GM23338 (cell line): ENCODE measurements around the gene THSD7A. TPM values are rescaled to one million over a fixed set of nuclear protein-coding genes. Genes with fewer than 3 reads are reported as not detected.
"Not testable (repeated sequence)": the region's sequence is repeated elsewhere in the genome, so short reads cannot be mapped to it uniquely, and the experiment has no call there.

Source experiments
- ATAC-seq: fragments of 200-7000 bp; cut with Tn5 transposase; 3 replicates; pipeline ENCODE4 v1.9.1; 2020
- DNase-seq: peaks from one replicate; pipeline ENCODE4 v3.0.0-alpha.2; 2015; ENCODE audit warnings: low spot score
- H2AFZ ChIP-seq: fragments of 200-600 bp; sonication (generic); 2 replicates; pipeline ENCODE4 v1.8.0; 2016; ENCODE audit warnings: antibody characterized with exemption, mild to moderate bottlenecking, moderate library complexity
- H3F3A ChIP-seq: fragments of 200-600 bp; sonication (generic); replicated peaks from 2 replicates; pipeline ENCODE4 v1.8.0; 2017; ENCODE audit warnings: antibody characterized with exemption, mixed run types, low read depth
- H3K27ac ChIP-seq: fragments of 200-600 bp; sonication (generic); 2 replicates; pipeline ENCODE4 v1.6.1; 2016; ENCODE audit warnings: low read depth
- H3K27me3 ChIP-seq: fragments of 200-600 bp; sonication (generic); 2 replicates; pipeline ENCODE4 v1.8.0; 2016; ENCODE audit warnings: mild to moderate bottlenecking, mixed run types, moderate library complexity; ENCODE audit not compliant: insufficient read depth
- H3K36me3 ChIP-seq: fragments of 200-600 bp; sonication (generic); 2 replicates; pipeline ENCODE4 v1.8.0; 2016; ENCODE audit warnings: mild to moderate bottlenecking; ENCODE audit not compliant: insufficient read depth
- H3K4me1 ChIP-seq: fragments of 200-600 bp; sonication (generic); 2 replicates; pipeline ENCODE4 v1.8.0; 2016; ENCODE audit warnings: mild to moderate bottlenecking, moderate library complexity; ENCODE audit not compliant: insufficient read depth
- H3K4me2 ChIP-seq: fragments of 200-600 bp; sonication (generic); 2 replicates; pipeline ENCODE4 v1.7.1; 2017; ENCODE audit warnings: mixed run types
- H3K4me3 ChIP-seq: fragments of 200-600 bp; sonication (generic); 2 replicates; pipeline ENCODE4 v1.6.1; 2016; ENCODE audit warnings: mixed run types
- H3K79me2 ChIP-seq: fragments of 200-600 bp; sonication (generic); replicated peaks from 2 replicates; pipeline ENCODE4 v1.8.0; 2017; ENCODE audit warnings: mild to moderate bottlenecking; ENCODE audit not compliant: insufficient read depth
- H3K9me2 ChIP-seq: fragments of 200-600 bp; sonication (generic); 2 replicates; pipeline ENCODE4 v1.8.0; 2017; ENCODE audit not compliant: insufficient read depth
- H4K20me1 ChIP-seq: fragments of 200-600 bp; sonication (generic); replicated peaks from 2 replicates; pipeline ENCODE4 v1.8.0; 2017; ENCODE audit warnings: mild to moderate bottlenecking; ENCODE audit not compliant: insufficient read depth
- H3K27ac Mint-ChIP-seq: 2 replicates; pipeline ENCODE4 v1.8.0; 2020; ENCODE audit warnings: inconsistent platforms, mild to moderate bottlenecking, moderate library complexity, mixed read lengths
- H3K27me3 Mint-ChIP-seq: 3 replicates; pipeline ENCODE4 v1.8.0; 2022; ENCODE audit warnings: low read depth, mild to moderate bottlenecking, moderate library complexity, mixed read lengths, inconsistent platforms; ENCODE audit not compliant: insufficient read depth, poor library complexity
- H3K36me3 Mint-ChIP-seq: 3 replicates; pipeline ENCODE4 v1.8.0; 2021; ENCODE audit warnings: low read depth, mild to moderate bottlenecking, inconsistent platforms, moderate library complexity, mixed read lengths
- H3K4me1 Mint-ChIP-seq: 3 replicates; pipeline ENCODE4 v1.8.0; 2020; ENCODE audit warnings: mild to moderate bottlenecking, inconsistent platforms, mixed read lengths
- H3K4me3 Mint-ChIP-seq: 3 replicates; pipeline ENCODE4 v1.8.0; 2021; ENCODE audit warnings: moderate library complexity, mild to moderate bottlenecking, inconsistent platforms, mixed read lengths
- H3K9me3 Mint-ChIP-seq: 3 replicates; pipeline ENCODE4 v1.8.0; 2020; ENCODE audit warnings: moderate library complexity, mild to moderate bottlenecking, inconsistent platforms, mixed read lengths
- EZH2 ChIP-seq: fragments of 200-600 bp; sonication (generic); IDR thresholded peaks from one replicate; pipeline ENCODE4 v1.8.0; 2017; ENCODE audit warnings: antibody characterized with exemption, mild to moderate bottlenecking, low read depth; ENCODE audit not compliant: unreplicated experiment
- EZH2phosphoT487 ChIP-seq: fragments of 200-600 bp; sonication (generic); IDR thresholded peaks from one replicate; pipeline ENCODE4 v1.8.1; 2018; ENCODE audit warnings: antibody characterized with exemption; ENCODE audit not compliant: unreplicated experiment
- JUNB ChIP-seq: IDR thresholded peaks from one replicate; pipeline ENCODE4 v1.6.1; 2016; ENCODE audit warnings: antibody characterized with exemption; ENCODE audit not compliant: unreplicated experiment
- NANOG ChIP-seq: IDR thresholded peaks from 2 replicates; pipeline ENCODE4 v1.6.1; 2016; ENCODE audit warnings: antibody characterized with exemption, borderline replicate concordance
- STAT1 ChIP-seq: IDR thresholded peaks from one replicate; pipeline ENCODE4 v1.6.1; 2016; ENCODE audit warnings: antibody characterized with exemption; ENCODE audit not compliant: unreplicated experiment
- polyA plus RNA-seq: library from polyadenylated mRNA; unstranded; fragments of >200 nt; fragmentation: Nextera tagmentation; extraction: Ambion mirVana; gene quantifications from 2 replicates; pipeline ENCODE4 v1.2.1, GENCODE V29; 2016
- total RNA-seq: library from RNA; depleted of rRNA; stranded (reverse); fragments of >200 nt; shearing (Covaris generic); gene quantifications from 2 replicates; pipeline ENCODE4 v1.2.3, GENCODE V29; 2014
- TF ChIP-seq, protein P1 (sequence below): IDR thresholded peaks from 2 replicates; pipeline ENCODE4 v1.6.1; 2016; ENCODE audit warnings: antibody characterized with exemption
- TF ChIP-seq, protein P2 (sequence below): fragments of 250-450 bp; sonication (Bioruptor Pico); IDR thresholded peaks from 2 replicates; pipeline ENCODE4 v1.5.0; 2020; ENCODE audit warnings: mild to moderate bottlenecking, moderate library complexity

THSD7A gene
- total and polyA plus RNA-seq, 2 experiments from 2014 or later: 1.3 to 2.1 TPM

DNA sequence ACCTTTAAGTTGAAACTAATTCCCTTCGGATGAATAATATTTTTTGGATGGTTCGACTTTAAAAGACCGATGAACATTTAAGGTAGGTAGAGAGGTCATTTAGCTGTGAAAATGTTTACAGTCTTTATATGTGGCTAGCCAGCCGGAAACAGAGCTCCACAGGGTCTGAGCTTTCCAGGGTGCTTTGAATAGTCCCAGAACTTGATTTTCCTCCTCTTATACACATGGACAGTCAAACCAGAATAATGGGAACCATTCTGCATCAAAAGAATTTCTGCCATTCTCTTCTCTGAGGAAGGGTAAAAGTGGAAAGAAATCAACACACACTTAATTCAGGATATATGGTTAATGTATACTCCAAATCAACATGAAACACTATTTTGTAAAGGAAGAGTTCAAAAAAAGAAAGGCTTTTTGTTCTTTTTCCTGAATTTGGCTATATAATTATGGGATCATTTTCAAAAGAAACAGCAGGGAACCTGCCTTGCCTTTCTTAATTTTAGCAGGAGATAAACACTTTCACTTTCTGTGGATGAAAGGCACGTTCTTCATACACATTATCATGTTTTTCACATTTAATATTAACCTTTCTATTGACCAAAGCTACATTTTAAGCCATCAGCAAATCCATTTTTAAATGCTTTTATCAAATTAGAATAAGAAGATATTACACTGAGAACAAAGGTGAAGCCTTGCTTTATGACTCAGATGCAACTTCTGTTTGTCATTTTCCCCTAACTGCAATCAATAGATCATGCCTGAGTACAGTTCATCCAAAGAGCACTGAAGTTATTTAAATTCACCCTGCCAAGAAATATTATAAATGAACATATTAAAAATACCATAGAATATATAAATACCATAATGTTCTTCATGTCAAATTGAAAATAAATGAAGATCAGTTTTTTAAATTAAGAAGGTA is 307.3 kb downstream of the THSD7A start:
- H3K27ac Mint-ChIP-seq: no peak overlapping the region
- Histone ChIP-seq H3K27ac (no peak overlapping the region), H3K9me2 (no peaks in the 10 kb centered on the region), H3K4me1 (no peaks in the 10 kb centered on the region; the same call in 1 of the 2 replicates), H3K36me3 (no peaks in the 10 kb centered on the region; the same call in 1 of the 2 replicates), H3K27me3 (peaks cover 8% of the 10 kb centered on the region; the same call in 1 of the 2 replicates), H2AFZ (no peak overlapping the region), H4K20me1 (no peaks in the 10 kb centered on the region), H3K79me2 (no peaks in the 10 kb centered on the region), H3K4me3 (no peak overlapping the region), H3K4me2 (no peak overlapping the region), H3F3A (no peaks in the 10 kb centered on the region)
- H3K4me3 Mint-ChIP-seq: no peak overlapping the region
- DNase-seq: no peak
- peaks cover 8% of the 10 kb centered on the region; the same call in 1 of the 3 replicates for H3K9me3 Mint-ChIP-seq
- peaks cover 9% of the 10 kb centered on the region; the same call in 2 of the 3 replicates for H3K36me3 Mint-ChIP-seq
- TF ChIP-seq EZH2phosphoT487 (no peak), EZH2 (no peak), NANOG (no peak), STAT1 (no peak), JUNB (no peak)
- TF ChIP-seq, protein P1, sequence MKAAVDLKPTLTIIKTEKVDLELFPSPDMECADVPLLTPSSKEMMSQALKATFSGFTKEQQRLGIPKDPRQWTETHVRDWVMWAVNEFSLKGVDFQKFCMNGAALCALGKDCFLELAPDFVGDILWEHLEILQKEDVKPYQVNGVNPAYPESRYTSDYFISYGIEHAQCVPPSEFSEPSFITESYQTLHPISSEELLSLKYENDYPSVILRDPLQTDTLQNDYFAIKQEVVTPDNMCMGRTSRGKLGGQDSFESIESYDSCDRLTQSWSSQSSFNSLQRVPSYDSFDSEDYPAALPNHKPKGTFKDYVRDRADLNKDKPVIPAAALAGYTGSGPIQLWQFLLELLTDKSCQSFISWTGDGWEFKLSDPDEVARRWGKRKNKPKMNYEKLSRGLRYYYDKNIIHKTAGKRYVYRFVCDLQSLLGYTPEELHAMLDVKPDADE: no peak
- TF ChIP-seq, protein P2, sequence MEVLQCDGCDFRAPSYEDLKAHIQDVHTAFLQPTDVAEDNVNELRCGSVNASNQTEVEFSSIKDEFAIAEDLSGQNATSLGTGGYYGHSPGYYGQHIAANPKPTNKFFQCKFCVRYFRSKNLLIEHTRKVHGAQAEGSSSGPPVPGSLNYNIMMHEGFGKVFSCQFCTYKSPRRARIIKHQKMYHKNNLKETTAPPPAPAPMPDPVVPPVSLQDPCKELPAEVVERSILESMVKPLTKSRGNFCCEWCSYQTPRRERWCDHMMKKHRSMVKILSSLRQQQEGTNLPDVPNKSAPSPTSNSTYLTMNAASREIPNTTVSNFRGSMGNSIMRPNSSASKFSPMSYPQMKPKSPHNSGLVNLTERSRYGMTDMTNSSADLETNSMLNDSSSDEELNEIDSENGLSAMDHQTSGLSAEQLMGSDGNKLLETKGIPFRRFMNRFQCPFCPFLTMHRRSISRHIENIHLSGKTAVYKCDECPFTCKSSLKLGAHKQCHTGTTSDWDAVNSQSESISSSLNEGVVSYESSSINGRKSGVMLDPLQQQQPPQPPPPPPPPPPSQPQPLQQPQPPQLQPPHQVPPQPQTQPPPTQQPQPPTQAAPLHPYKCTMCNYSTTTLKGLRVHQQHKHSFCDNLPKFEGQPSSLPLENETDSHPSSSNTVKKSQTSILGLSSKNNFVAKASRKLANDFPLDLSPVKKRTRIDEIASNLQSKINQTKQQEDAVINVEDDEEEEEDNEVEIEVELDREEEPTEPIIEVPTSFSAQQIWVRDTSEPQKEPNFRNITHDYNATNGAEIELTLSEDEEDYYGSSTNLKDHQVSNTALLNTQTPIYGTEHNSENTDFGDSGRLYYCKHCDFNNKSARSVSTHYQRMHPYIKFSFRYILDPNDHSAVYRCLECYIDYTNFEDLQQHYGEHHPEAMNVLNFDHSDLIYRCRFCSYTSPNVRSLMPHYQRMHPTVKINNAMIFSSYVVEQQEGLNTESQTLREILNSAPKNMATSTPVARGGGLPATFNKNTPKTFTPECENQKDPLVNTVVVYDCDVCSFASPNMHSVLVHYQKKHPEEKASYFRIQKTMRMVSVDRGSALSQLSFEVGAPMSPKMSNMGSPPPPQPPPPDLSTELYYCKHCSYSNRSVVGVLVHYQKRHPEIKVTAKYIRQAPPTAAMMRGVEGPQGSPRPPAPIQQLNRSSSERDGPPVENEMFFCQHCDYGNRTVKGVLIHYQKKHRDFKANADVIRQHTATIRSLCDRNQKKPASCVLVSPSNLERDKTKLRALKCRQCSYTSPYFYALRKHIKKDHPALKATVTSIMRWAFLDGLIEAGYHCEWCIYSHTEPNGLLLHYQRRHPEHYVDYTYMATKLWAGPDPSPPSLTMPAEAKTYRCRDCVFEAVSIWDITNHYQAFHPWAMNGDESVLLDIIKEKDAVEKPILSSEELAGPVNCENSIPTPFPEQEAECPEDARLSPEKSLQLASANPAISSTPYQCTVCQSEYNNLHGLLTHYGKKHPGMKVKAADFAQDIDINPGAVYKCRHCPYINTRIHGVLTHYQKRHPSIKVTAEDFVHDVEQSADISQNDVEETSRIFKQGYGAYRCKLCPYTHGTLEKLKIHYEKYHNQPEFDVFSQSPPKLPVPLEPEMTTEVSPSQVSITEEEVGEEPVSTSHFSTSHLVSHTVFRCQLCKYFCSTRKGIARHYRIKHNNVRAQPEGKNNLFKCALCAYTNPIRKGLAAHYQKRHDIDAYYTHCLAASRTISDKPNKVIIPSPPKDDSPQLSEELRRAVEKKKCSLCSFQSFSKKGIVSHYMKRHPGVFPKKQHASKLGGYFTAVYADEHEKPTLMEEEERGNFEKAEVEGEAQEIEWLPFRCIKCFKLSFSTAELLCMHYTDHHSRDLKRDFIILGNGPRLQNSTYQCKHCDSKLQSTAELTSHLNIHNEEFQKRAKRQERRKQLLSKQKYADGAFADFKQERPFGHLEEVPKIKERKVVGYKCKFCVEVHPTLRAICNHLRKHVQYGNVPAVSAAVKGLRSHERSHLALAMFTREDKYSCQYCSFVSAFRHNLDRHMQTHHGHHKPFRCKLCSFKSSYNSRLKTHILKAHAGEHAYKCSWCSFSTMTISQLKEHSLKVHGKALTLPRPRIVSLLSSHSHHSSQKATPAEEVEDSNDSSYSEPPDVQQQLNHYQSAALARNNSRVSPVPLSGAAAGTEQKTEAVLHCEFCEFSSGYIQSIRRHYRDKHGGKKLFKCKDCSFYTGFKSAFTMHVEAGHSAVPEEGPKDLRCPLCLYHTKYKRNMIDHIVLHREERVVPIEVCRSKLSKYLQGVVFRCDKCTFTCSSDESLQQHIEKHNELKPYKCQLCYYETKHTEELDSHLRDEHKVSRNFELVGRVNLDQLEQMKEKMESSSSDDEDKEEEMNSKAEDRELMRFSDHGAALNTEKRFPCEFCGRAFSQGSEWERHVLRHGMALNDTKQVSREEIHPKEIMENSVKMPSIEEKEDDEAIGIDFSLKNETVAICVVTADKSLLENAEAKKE (CRISPR knock-in tag): no peak
- no peak for ATAC-seq
- no peaks in the 10 kb centered on the region for H3K27me3 Mint-ChIP-seq
- peaks cover 17% of the 10 kb centered on the region for H3K4me1 Mint-ChIP-seq

DNA sequence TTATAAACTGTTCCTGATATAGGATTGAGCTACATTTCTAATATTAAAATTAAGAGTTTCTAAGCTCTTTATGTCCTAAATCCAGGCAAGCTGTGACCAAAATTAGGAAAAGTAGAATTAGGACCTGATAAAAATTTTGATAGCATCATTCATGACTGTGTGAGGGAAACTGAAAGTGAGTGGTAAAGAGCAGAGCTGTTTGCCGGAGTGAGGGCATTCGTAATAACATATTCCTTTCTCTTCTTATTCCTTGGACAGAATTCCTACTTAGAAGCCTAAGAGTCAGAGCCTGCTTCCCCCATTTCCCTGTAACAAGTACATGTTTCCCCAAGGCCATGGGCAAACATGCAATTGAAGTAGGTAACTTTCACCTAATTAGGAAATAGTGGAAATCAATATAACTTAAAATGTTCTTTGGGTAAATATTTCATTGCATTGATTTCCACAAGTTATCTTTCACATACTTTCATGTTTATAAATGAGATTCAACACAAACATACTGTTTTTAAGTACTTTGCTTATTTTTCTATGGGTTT is 310.0 kb downstream of the THSD7A start:
- H3K79me2 ChIP-seq, H4K20me1 ChIP-seq, H3K27ac Mint-ChIP-seq, H3K27me3 Mint-ChIP-seq, H3K4me2 ChIP-seq, H3K27ac ChIP-seq, H3K9me3 Mint-ChIP-seq, H3K36me3 Mint-ChIP-seq, ATAC-seq, H3K36me3 ChIP-seq, H3F3A ChIP-seq, H2AFZ ChIP-seq, H3K27me3 ChIP-seq, H3K4me3 ChIP-seq, H3K9me2 ChIP-seq, H3K4me3 Mint-ChIP-seq, DNase-seq: not testable (repeated sequence)
- peaks cover 12% of the 10 kb centered on the region for H3K4me1 ChIP-seq
- H3K4me1 Mint-ChIP-seq: peaks cover 18% of the 10 kb centered on the region
